ENCODE results near the gene CNTN3. TPM values are rescaled to one million over a fixed set of nuclear protein-coding genes. Genes with fewer than 3 reads are reported as not detected.

The CNTN3 gene
- total and polyA plus RNA-seq, 2 of the 13 experiments (the other 11 are each of a cell fraction or from before 2014, with no cell fraction given), result not detected

- H3K4me3 ChIP-seq (replicated peaks in 1 of 3; ENCODE audit: insufficient read depth in 1 of 3, low read depth in 2 of 3, low read length in 3 of 3), result no peak overlapping the region
- H3K9me3 ChIP-seq (ENCODE audit: low read length), result no peaks in the 10 kb centered on the region
- no peaks in the 10 kb centered on the region for H3K36me3 ChIP-seq (replicated peaks in 1 of 2; ENCODE audit: control insufficient read depth in 1 of 2, insufficient read depth in 2 of 2, low read length in 2 of 2)
- ATAC-seq, result no peak
- H3K27ac ChIP-seq (ENCODE audit: extremely low read length, insufficient read depth, low read length), result no peak overlapping the region
- in situ Hi-C loops (cut with HindIII; ENCODE audit: extremely low pct_ligation_motif_present, low pct_unique_long_range_greater_than_20kb), result no loop called here
- DNase-seq (ENCODE audit: low spot score), result no peak
- BruUV-seq (replicated peaks), result no TSS peak
- no peaks in the 10 kb centered on the region for H4K20me1 ChIP-seq (ENCODE audit: insufficient read depth, low read length)
- CTCF ChIA-PET (ENCODE audit: low intra/inter-chr PET ratio, low total read pairs), result no interaction called here
- H3K79me2 ChIP-seq (ENCODE audit: insufficient read depth, low read length), result no peaks in the 10 kb centered on the region
- intact Hi-C loops (cut with micrococcal nuclease; ENCODE audit: unreplicated experiment), result no loop called here
- POLR2A ChIA-PET, result no interaction called here
- no peak overlapping the region for H3K4me2 ChIP-seq (ENCODE audit: low read depth, low read length)
- TF ChIP-seq ZNF460 (CRISPR knock-in tag; IDR thresholded peaks at IDR 0.05; ENCODE audit: borderline replicate concordance) (no peak), KLF11 (CRISPR knock-in tag; IDR thresholded peaks at IDR 0.05) (no peak), ZNF749 (CRISPR knock-in tag; IDR thresholded peaks at IDR 0.05; ENCODE audit: borderline replicate concordance) (no peak), HNRNPUL1 (IDR thresholded peaks at IDR 0.05; ENCODE audit: low read depth, low read length) (no peak), TERF1 (CRISPR knock-in tag; IDR thresholded peaks at IDR 0.05) (no peak), SRSF4 (IDR thresholded peaks at IDR 0.05; ENCODE audit: low read depth, low read length, poor library complexity, severe bottlenecking) (no peak), DDIT3 (CRISPR knock-in tag; IDR thresholded peaks at IDR 0.05) (no peak), MLX (CRISPR knock-in tag; IDR thresholded peaks at IDR 0.05) (no peak), ZNF547 (CRISPR knock-in tag; IDR thresholded peaks at IDR 0.05) (no peak), HDAC2 (CRISPR knock-in tag; IDR thresholded peaks at IDR 0.05) (no peak), NFRKB (IDR thresholded peaks at IDR 0.05) (no peak)
- no peak overlapping the region for H2AFZ ChIP-seq (ENCODE audit: low read length)
- H3K4me1 ChIP-seq (ENCODE audit: insufficient read depth, low read length), result no peaks in the 10 kb centered on the region
- no peak overlapping the region for H3K9ac ChIP-seq (ENCODE audit: insufficient read depth, low read depth, low read length)
- WGBS (ENCODE audit: low lambda C conversion rate), result 2% methylated on average over 2 of the region's 2 CpGs
- no peak for FAIRE-seq
- H3K27me3 ChIP-seq (ENCODE audit: control insufficient read depth in 1 of 2, insufficient read depth in 2 of 2, low read length in 2 of 2), result no peaks in the 10 kb centered on the region
Measured at GRCh38 chr3:74626011-74626410, 11.6 kb upstream of the CNTN3 start.

Data from HepG2 (cell line).